Sigmoid colon (tissue), 4 donors: ENCODE data around the gene GABRR2.

Experiments
- EP300 ChIP-seq, 4 donors: sonication (generic); formaldehyde crosslinking; IDR thresholded peaks; one replicate each; pipeline ENCODE4 v1.6.1; 2017; ENCODE audit warnings: antibody characterized with exemption in 4 of 4
- POLR2A ChIP-seq, 2 donors: fragments of 450-650 bp; IDR thresholded peaks; one replicate each; pipeline ENCODE4 v1.6.1; 2016; ENCODE audit warnings: antibody characterized with exemption in 2 of 2, mild to moderate bottlenecking in 2 of 2, moderate library complexity in 2 of 2
- POLR2AphosphoS5 ChIP-seq, 4 donors: sonication (generic); formaldehyde crosslinking; IDR thresholded peaks; one replicate each; pipeline ENCODE4 v1.6.1; 2017; ENCODE audit warnings: antibody characterized with exemption in 4 of 4
- TF ChIP-seq, protein P1 (sequence below), 4 experiments: fragments of 450-650 bp in 3 of 4; fragments of 200-600 bp in 1 of 4; IDR thresholded peaks; one replicate each; pipeline ENCODE4 v1.5.1; 2016 to 2019; ENCODE audit warnings: antibody characterized with exemption in 4 of 4, mild to moderate bottlenecking in 3 of 4, moderate library complexity in 2 of 4

DNA sequence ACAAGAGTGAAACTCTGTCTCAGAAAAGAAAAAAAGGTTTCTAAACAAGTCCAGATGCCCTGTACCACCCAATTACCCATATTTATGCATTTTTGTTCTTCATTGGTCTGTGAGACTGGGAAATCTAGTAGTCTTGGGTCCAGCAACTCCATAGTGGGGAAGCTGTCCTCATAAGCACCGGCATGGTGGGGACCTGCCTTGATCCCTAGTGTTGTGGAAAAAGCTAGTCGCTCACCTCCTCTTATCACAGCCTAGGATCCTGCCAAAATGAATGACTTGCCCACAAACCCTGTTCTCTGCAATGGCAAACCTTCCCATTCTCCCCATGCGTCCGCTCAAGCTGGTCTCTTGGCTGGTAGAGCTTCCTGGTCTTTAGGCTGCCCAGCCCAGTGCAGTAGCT, 59.7 kb downstream of the GABRR2 start:
- TF ChIP-seq, protein P1, sequence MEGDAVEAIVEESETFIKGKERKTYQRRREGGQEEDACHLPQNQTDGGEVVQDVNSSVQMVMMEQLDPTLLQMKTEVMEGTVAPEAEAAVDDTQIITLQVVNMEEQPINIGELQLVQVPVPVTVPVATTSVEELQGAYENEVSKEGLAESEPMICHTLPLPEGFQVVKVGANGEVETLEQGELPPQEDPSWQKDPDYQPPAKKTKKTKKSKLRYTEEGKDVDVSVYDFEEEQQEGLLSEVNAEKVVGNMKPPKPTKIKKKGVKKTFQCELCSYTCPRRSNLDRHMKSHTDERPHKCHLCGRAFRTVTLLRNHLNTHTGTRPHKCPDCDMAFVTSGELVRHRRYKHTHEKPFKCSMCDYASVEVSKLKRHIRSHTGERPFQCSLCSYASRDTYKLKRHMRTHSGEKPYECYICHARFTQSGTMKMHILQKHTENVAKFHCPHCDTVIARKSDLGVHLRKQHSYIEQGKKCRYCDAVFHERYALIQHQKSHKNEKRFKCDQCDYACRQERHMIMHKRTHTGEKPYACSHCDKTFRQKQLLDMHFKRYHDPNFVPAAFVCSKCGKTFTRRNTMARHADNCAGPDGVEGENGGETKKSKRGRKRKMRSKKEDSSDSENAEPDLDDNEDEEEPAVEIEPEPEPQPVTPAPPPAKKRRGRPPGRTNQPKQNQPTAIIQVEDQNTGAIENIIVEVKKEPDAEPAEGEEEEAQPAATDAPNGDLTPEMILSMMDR (IDR thresholded peaks at IDR 0.05): no peak
- TF ChIP-seq POLR2A (IDR thresholded peaks at IDR 0.05): no peak
- no peak for TF ChIP-seq POLR2AphosphoS5 (IDR thresholded peaks at IDR 0.05)
- no peak for TF ChIP-seq EP300 (IDR thresholded peaks at IDR 0.05)
